HepG2 (cell line): Measurements from ENCODE around the gene PLK2. TPM values are rescaled to one million over a fixed set of nuclear protein-coding genes. Genes with fewer than 3 reads are reported as not detected.

ENCODE experiments used
- ATAD3A ChIP-seq: sonication (generic); formaldehyde crosslinking; IDR thresholded peaks from 2 replicates; pipeline ENCODE4 v1.4.0; 2020; ENCODE audit warnings: missing genetic modification reagents
- CAMTA2 ChIP-seq: sonication (generic); formaldehyde crosslinking; IDR thresholded peaks from 2 replicates; pipeline ENCODE4 v1.4.0; 2020; ENCODE audit warnings: mild to moderate bottlenecking, missing genetic modification reagents, borderline replicate concordance
- CENPX ChIP-seq: sonication (generic); formaldehyde crosslinking; IDR thresholded peaks from 2 replicates; pipeline ENCODE4 v1.9.0; 2021; ENCODE audit warnings: mild to moderate bottlenecking, missing genetic modification reagents, moderate library complexity
- ELF1 ChIP-seq: sonication (generic); formaldehyde crosslinking; IDR thresholded peaks from 2 replicates; pipeline ENCODE4 v1.4.0; 2020; ENCODE audit warnings: missing genetic modification reagents
- GZF1 ChIP-seq: sonication (generic); formaldehyde crosslinking; IDR thresholded peaks from 2 replicates; pipeline ENCODE4 v1.5.1; 2020; ENCODE audit warnings: mild to moderate bottlenecking, missing genetic modification reagents
- HCFC1 ChIP-seq: fragments of 150-350 bp; IDR thresholded peaks from 2 replicates; pipeline ENCODE4 v1.6.1; 2014; ENCODE audit warnings: low read depth, low read length
- HMGA1 ChIP-seq: sonication (generic); formaldehyde crosslinking; conservative IDR thresholded peaks from 2 replicates; pipeline ENCODE4 v1.4.0; 2020; ENCODE audit warnings: missing genetic modification reagents
- LCORL ChIP-seq, 2 experiments: fragments of 450-650 bp in 1 of 2; sonication (generic) in 1 of 2; formaldehyde crosslinking in 1 of 2; IDR thresholded peaks; 2 replicates each; pipeline versions ENCODE4 v1.5.0 to v1.6.1; 2017 to 2020; ENCODE audit warnings: antibody characterized with exemption in 1 of 2, missing genetic modification reagents in 1 of 2
- ONECUT2 ChIP-seq: sonication (generic); formaldehyde crosslinking; IDR thresholded peaks from 2 replicates; pipeline ENCODE4 v1.4.0; 2020; ENCODE audit warnings: missing genetic modification reagents
- SRY ChIP-seq: sonication (generic); formaldehyde crosslinking; IDR thresholded peaks from 2 replicates; pipeline ENCODE4 v1.8.0; 2022; ENCODE audit warnings: mild to moderate bottlenecking, missing genetic modification reagents
- TEAD2 ChIP-seq: sonication (generic); formaldehyde crosslinking; IDR thresholded peaks from 2 replicates; pipeline ENCODE4 v1.9.0; 2021; ENCODE audit warnings: missing genetic modification reagents
- TSC22D2 ChIP-seq: sonication (generic); formaldehyde crosslinking; IDR thresholded peaks from 2 replicates; pipeline ENCODE4 v1.5.1; 2020; ENCODE audit warnings: missing genetic modification reagents, mild to moderate bottlenecking, borderline replicate concordance
- XBP1 ChIP-seq: sonication (generic); formaldehyde crosslinking; IDR thresholded peaks from 2 replicates; pipeline ENCODE4 v1.5.0; 2020; ENCODE audit warnings: missing genetic modification reagents
- ZBTB42 ChIP-seq: sonication (generic); formaldehyde crosslinking; IDR thresholded peaks from 2 replicates; pipeline ENCODE4 v1.5.0; 2020; ENCODE audit warnings: mild to moderate bottlenecking, missing genetic modification reagents
- ZNF552 ChIP-seq: sonication (generic); formaldehyde crosslinking; IDR thresholded peaks from 2 replicates; pipeline ENCODE4 v1.9.0; 2022; ENCODE audit warnings: missing genetic modification reagents, mild to moderate bottlenecking, borderline replicate concordance
- ZNF749 ChIP-seq: sonication (generic); formaldehyde crosslinking; IDR thresholded peaks from 2 replicates; pipeline ENCODE4 v1.8.0; 2022; ENCODE audit warnings: mild to moderate bottlenecking, missing genetic modification reagents, moderate library complexity, borderline replicate concordance
- polyA plus RNA-seq, 8 experiments: library from polyadenylated mRNA; depleted of rRNA in 3 of 8; stranded (reverse) in 7 of 8; unstranded in 1 of 8; fragments of >200 nt; fragmentation: Illumina TruSeq in 4 of 8; extraction: Trizol in 4 of 8; gene quantifications; 2 replicates each; pipeline versions ENCODE4 v1.2.1 to v1.2.3, GENCODE V29; 2011 to 2016; ENCODE audit warnings: low read depth in 4 of 8, missing spikeins in 1 of 8, mixed read lengths in 1 of 8; ENCODE audit not compliant: insufficient read depth in 1 of 8
- total RNA-seq, 5 experiments: library from RNA; depleted of rRNA; stranded (reverse); fragments of >200 nt; fragmentation: Illumina TruSeq; extraction: Trizol; gene quantifications; 2 replicates each; pipeline ENCODE4 v1.2.3, GENCODE V29; 2016; ENCODE audit warnings: low read depth in 1 of 5
- TF ChIP-seq, protein P1 (sequence below): sonication (generic); formaldehyde crosslinking; IDR thresholded peaks from 2 replicates; pipeline ENCODE4 v1.5.0; 2020; ENCODE audit warnings: missing genetic modification reagents
- TF ChIP-seq, protein P2 (sequence below): sonication (generic); formaldehyde crosslinking; IDR thresholded peaks from 2 replicates; pipeline ENCODE4 v1.5.0; 2020; ENCODE audit warnings: missing genetic modification reagents, mild to moderate bottlenecking, borderline replicate concordance
- TF ChIP-seq, protein P3 (sequence below): conservative IDR thresholded peaks from 2 replicates; pipeline ENCODE4 v1.6.1; 2018; ENCODE audit warnings: missing genetic modification reagents
- TF ChIP-seq, protein P4 (sequence below): sonication (generic); formaldehyde crosslinking; IDR thresholded peaks from 2 replicates; pipeline ENCODE4 v1.5.1; 2020; ENCODE audit warnings: mild to moderate bottlenecking, missing genetic modification reagents, moderate library complexity
- TF ChIP-seq, protein P5 (sequence below): sonication (generic); formaldehyde crosslinking; IDR thresholded peaks from 2 replicates; pipeline ENCODE4 v1.8.1; 2023; ENCODE audit warnings: mild to moderate bottlenecking, inconsistent platforms, moderate library complexity, missing genetic modification reagents, borderline replicate concordance

Gene PLK2
- total and polyA plus RNA-seq, 2 of the 13 experiments (the other 11 are each of a cell fraction or from before 2014, with no cell fraction given) = 9.6 to 29.6 TPM

DNA sequence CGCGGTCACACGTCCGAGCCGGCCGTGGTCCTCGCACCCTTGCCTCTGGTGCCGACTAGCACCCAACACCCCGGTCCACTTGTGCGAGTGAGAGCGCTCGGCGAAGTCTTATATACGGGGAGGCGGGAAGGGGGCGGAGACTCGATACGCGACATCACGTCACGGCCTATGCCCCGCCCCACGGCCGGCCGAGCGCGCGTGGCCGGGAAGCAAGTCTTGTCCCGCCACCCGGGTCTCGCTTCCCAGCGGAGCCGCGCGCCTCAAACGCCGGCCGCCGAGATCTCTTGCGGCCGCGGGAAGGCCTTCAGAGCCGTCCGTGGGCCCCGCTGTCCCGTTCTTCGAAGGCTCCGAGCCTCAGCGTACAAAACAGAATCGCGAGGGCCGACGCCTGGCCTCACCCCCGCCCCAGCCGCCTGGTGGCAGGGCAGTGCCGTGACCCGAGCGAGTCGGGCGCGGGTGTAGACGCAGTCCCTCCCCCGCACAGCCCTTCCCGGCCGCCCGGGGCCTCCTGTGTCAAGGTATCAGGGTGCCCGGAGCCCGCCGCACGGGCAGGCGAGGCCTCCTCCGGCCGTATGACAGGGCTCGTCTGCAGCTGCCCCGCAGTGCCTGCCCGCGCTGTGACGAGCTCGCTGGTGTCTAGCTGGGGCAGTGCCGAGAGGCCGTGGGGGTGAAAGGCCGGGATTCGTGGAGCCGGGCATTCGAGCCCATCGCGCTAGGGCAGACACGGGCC is at the start of gene PLK2 (continued):
- TF ChIP-seq, protein P1, sequence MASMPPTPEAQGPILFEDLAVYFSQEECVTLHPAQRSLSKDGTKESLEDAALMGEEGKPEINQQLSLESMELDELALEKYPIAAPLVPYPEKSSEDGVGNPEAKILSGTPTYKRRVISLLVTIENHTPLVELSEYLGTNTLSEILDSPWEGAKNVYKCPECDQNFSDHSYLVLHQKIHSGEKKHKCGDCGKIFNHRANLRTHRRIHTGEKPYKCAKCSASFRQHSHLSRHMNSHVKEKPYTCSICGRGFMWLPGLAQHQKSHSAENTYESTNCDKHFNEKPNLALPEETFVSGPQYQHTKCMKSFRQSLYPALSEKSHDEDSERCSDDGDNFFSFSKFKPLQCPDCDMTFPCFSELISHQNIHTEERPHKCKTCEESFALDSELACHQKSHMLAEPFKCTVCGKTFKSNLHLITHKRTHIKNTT (CRISPR knock-in tag) = no peak
- TF ChIP-seq ATAD3A (CRISPR knock-in tag) = no peak
- TF ChIP-seq HMGA1 (CRISPR knock-in tag) = no peak
- no peak for TF ChIP-seq ZBTB42
- 0 out of 2 replicates have a peak, but pooled peaks have one; percentile 3 for TF ChIP-seq ZNF552 (CRISPR knock-in tag)
- TF ChIP-seq, protein P2, sequence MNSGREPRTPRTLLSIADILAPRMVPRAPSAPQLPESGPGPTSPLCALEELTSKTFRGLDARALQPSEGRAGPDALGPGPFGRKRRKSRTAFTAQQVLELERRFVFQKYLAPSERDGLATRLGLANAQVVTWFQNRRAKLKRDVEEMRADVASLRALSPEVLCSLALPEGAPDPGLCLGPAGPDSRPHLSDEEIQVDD (CRISPR knock-in tag) = no peak; the same call in 1 of the 2 replicates
- TF ChIP-seq, protein P3, sequence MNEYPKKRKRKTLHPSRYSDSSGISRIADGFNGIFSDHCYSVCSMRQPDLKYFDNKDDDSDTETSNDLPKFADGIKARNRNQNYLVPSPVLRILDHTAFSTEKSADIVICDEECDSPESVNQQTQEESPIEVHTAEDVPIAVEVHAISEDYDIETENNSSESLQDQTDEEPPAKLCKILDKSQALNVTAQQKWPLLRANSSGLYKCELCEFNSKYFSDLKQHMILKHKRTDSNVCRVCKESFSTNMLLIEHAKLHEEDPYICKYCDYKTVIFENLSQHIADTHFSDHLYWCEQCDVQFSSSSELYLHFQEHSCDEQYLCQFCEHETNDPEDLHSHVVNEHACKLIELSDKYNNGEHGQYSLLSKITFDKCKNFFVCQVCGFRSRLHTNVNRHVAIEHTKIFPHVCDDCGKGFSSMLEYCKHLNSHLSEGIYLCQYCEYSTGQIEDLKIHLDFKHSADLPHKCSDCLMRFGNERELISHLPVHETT (CRISPR knock-in tag) = no peak
- TF ChIP-seq SRY = peak; percentile 49
- no peak for TF ChIP-seq ELF1
- TF ChIP-seq ZNF749 (CRISPR knock-in tag) = no peak
- TF ChIP-seq TEAD2 (CRISPR knock-in tag) = no peak
- TF ChIP-seq CENPX (CRISPR knock-in tag) = no peak
- no peak for TF ChIP-seq LCORL (IDR thresholded peaks at IDR 0.05)
- no peak; the same call in 1 of the 2 replicates for TF ChIP-seq LCORL (CRISPR knock-in tag; IDR thresholded peaks at IDR 0.05)
- TF ChIP-seq TSC22D2 (CRISPR knock-in tag) = no peak
- TF ChIP-seq ONECUT2 = no peak
- no peak for TF ChIP-seq CAMTA2 (CRISPR knock-in tag)
- TF ChIP-seq, protein P4, sequence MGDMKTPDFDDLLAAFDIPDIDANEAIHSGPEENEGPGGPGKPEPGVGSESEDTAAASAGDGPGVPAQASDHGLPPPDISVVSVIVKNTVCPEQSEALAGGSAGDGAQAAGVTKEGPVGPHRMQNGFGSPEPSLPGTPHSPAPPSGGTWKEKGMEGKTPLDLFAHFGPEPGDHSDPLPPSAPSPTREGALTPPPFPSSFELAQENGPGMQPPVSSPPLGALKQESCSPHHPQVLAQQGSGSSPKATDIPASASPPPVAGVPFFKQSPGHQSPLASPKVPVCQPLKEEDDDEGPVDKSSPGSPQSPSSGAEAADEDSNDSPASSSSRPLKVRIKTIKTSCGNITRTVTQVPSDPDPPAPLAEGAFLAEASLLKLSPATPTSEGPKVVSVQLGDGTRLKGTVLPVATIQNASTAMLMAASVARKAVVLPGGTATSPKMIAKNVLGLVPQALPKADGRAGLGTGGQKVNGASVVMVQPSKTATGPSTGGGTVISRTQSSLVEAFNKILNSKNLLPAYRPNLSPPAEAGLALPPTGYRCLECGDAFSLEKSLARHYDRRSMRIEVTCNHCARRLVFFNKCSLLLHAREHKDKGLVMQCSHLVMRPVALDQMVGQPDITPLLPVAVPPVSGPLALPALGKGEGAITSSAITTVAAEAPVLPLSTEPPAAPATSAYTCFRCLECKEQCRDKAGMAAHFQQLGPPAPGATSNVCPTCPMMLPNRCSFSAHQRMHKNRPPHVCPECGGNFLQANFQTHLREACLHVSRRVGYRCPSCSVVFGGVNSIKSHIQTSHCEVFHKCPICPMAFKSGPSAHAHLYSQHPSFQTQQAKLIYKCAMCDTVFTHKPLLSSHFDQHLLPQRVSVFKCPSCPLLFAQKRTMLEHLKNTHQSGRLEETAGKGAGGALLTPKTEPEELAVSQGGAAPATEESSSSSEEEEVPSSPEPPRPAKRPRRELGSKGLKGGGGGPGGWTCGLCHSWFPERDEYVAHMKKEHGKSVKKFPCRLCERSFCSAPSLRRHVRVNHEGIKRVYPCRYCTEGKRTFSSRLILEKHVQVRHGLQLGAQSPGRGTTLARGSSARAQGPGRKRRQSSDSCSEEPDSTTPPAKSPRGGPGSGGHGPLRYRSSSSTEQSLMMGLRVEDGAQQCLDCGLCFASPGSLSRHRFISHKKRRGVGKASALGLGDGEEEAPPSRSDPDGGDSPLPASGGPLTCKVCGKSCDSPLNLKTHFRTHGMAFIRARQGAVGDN = peak; percentile 92
- no peak for TF ChIP-seq GZF1 (CRISPR knock-in tag)
- 0 out of 2 replicates have a peak, but pooled peaks have one; percentile 31 for TF ChIP-seq XBP1 (CRISPR knock-in tag)
- TF ChIP-seq HCFC1 = no peak
- TF ChIP-seq, protein P5, sequence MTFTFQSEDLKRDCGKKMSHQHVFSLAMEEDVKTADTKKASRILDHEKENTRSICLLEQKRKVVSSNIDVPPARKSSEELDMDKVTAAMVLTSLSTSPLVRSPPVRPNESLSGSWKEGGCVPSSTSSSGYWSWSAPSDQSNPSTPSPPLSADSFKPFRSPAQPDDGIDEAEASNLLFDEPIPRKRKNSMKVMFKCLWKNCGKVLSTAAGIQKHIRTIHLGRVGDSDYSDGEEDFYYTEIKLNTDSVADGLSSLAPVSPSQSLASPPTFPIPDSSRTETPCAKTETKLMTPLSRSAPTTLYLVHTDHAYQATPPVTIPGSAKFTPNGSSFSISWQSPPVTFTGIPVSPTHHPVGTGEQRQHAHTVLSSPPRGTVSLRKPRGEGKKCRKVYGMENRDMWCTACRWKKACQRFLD (CRISPR knock-in tag) = no peak
